Lower leg skin (tissue), 4 donors: ENCODE data around the gene PTPRN2. TPM values are rescaled to one million over a fixed set of nuclear protein-coding genes. Genes with fewer than 3 reads are reported as not detected.
"Not testable (repeated sequence)": the region's sequence is repeated elsewhere in the genome, so short reads cannot be mapped to it uniquely, and the experiment has no call there.

Experiments
- DNase-seq, 2 donors: peaks; one replicate each; pipeline ENCODE4 v3.0.0-alpha.2; 2019; ENCODE audit warnings: low spot score in 2 of 2
- H3K4me3 ChIP-seq: fragments of 200-600 bp; sonication (generic); 2 replicates; pipeline ENCODE4 v1.5.1; 2017; ENCODE audit warnings: mild to moderate bottlenecking, low read depth; ENCODE audit not compliant: poor library complexity, severe bottlenecking
- CTCF ChIP-seq, 3 donors: fragments of 450-650 bp; IDR thresholded peaks; one replicate each; pipeline ENCODE4 v1.5.1; 2016; ENCODE audit warnings: antibody characterized with exemption in 3 of 3, mild to moderate bottlenecking in 3 of 3, moderate library complexity in 2 of 3
- POLR2A ChIP-seq, 2 donors: fragments of 450-650 bp; IDR thresholded peaks; one replicate each; pipeline ENCODE4 v1.6.1; 2016 to 2017; ENCODE audit warnings: antibody characterized with exemption in 2 of 2, mild to moderate bottlenecking in 1 of 2, moderate library complexity in 1 of 2
- WGBS, 2 donors: methylation state at CpG; one replicate each; pipeline ENCODE4 v1.1.5; 2018; 5-methylcytosine and 5-hydroxymethylcytosine counted together
- intact Hi-C: fragments of 100-400 bp; cut with DNase I; formaldehyde crosslinking; loops from one replicate; pipeline ENCODE4 v1.15.0; 2023; ENCODE audit warnings: low total_unique reads
- total RNA-seq, 4 donors: library from RNA; depleted of rRNA; stranded (reverse); fragments of >200 nt; gene quantifications; one replicate each; pipeline ENCODE4 v1.1.0, GENCODE V29; 2016

Gene PTPRN2
- total RNA-seq, 4 donors from 2014 or later, result 0.11 to 1.6 (median 0.92) TPM

GRCh38 chr7:158508802-158509385 lies 78.7 kb downstream of the PTPRN2 start:
- no peak for DNase-seq
- WGBS, 2 donors, result 78 to 83% methylated on average over 20 to 26 of the region's 27 CpGs
- H3K4me3 ChIP-seq, result no peak overlapping the region
- intact Hi-C loops, result no loop called here
- TF ChIP-seq POLR2A (IDR thresholded peaks at IDR 0.05) (no peak), CTCF (IDR thresholded peaks at IDR 0.05) (no peak)

- 66 to 71% methylated on average over 7 to 10 of the region's 16 CpGs for WGBS, 2 donors
- DNase-seq, H3K4me3 ChIP-seq, intact Hi-C loops: not testable (repeated sequence)
These were observed 79.3 kb downstream of the PTPRN2 start for GRCh38 chr7:158508321-158508720.

- H3K4me3 ChIP-seq, result no peak overlapping the region
- intact Hi-C loops, result no loop called here
- TF ChIP-seq CTCF (IDR thresholded peaks at IDR 0.05) (no peak), POLR2A (IDR thresholded peaks at IDR 0.05) (no peak)
- WGBS, 2 donors, result 80% methylated on average over 15 of the region's 15 CpGs
- no peak for DNase-seq
These were observed 79.7 kb downstream of the PTPRN2 start for GRCh38 chr7:158507917-158508316.

- intact Hi-C loops, H3K4me3 ChIP-seq, DNase-seq: not testable (repeated sequence)
- 71 to 73% methylated on average over 7 of the region's 7 CpGs for WGBS, 2 donors
These were observed 80.4 kb downstream of the PTPRN2 start for GRCh38 chr7:158507175-158507574.

- no peak for DNase-seq
- H3K4me3 ChIP-seq, result no peak overlapping the region
- TF ChIP-seq CTCF (IDR thresholded peaks at IDR 0.05) (no peak), POLR2A (IDR thresholded peaks at IDR 0.05) (no peak)
- intact Hi-C loops, result no loop called here
- 97 to 98% methylated on average over 5 to 11 of the region's 12 CpGs for WGBS, 2 donors
These were observed 81.0 kb downstream of the PTPRN2 start for GRCh38 chr7:158506626-158507025.

GRCh38 chr7:158505683-158506082 lies 81.9 kb downstream of the PTPRN2 start:
- WGBS, 2 donors, result 95 to 96% methylated on average over 14 of the region's 14 CpGs
- H3K4me3 ChIP-seq, result no peak overlapping the region

More at GRCh38 chr7:158505683-158506082, 81.9 kb downstream of the PTPRN2 start:
- DNase-seq, result no peak
- TF ChIP-seq POLR2A (IDR thresholded peaks at IDR 0.05) (no peak), CTCF (IDR thresholded peaks at IDR 0.05) (no peak)
- intact Hi-C loops, result no loop called here
